Vagina (tissue), 2 donors: ENCODE data around the gene RAPGEF6.

Experiments
- POLR2A ChIP-seq, 2 donors: fragments of 450-650 bp; IDR thresholded peaks; one replicate each; pipeline ENCODE4 v1.6.1; 2017; ENCODE audit warnings: antibody characterized with exemption in 2 of 2, mild to moderate bottlenecking in 2 of 2, moderate library complexity in 2 of 2
- POLR2AphosphoS5 ChIP-seq, 2 donors: sonication (generic); formaldehyde crosslinking; IDR thresholded peaks; one replicate each; pipeline ENCODE4 v1.9.0; 2017; ENCODE audit warnings: antibody characterized with exemption in 2 of 2, mild to moderate bottlenecking in 2 of 2, low read depth in 1 of 2; ENCODE audit not compliant: insufficient read depth in 1 of 2
- TF ChIP-seq, protein P1 (sequence below), 3 experiments: fragments of 450-650 bp in 2 of 3; fragments of 200-600 bp in 1 of 3; sonication (generic) in 1 of 3; IDR thresholded peaks; one replicate each; pipeline ENCODE4 v1.5.1; 2017 to 2019; ENCODE audit warnings: antibody characterized with exemption in 3 of 3, mild to moderate bottlenecking in 2 of 3, moderate library complexity in 2 of 3

DNA sequence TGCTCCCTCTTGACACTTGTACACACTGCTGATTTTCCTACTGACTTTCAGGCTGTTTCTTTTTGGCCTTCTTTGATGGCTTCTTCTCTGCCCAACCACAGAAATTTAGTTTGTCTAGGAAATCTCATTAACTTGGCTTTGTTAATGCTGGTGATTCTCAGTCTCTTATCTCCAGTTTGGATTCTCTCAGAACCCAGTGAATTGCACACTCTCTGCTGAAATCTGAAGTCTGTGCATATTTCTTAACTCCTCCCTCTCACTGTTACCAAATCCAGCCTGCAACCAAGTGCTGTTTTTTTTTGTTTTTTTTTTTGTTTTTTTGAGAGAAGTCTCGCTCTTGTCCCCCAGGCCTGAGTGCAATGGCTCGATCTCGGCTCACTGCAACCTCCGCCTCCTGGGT lies 254.0 kb downstream of the RAPGEF6 start:
- TF ChIP-seq, protein P1, sequence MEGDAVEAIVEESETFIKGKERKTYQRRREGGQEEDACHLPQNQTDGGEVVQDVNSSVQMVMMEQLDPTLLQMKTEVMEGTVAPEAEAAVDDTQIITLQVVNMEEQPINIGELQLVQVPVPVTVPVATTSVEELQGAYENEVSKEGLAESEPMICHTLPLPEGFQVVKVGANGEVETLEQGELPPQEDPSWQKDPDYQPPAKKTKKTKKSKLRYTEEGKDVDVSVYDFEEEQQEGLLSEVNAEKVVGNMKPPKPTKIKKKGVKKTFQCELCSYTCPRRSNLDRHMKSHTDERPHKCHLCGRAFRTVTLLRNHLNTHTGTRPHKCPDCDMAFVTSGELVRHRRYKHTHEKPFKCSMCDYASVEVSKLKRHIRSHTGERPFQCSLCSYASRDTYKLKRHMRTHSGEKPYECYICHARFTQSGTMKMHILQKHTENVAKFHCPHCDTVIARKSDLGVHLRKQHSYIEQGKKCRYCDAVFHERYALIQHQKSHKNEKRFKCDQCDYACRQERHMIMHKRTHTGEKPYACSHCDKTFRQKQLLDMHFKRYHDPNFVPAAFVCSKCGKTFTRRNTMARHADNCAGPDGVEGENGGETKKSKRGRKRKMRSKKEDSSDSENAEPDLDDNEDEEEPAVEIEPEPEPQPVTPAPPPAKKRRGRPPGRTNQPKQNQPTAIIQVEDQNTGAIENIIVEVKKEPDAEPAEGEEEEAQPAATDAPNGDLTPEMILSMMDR (IDR thresholded peaks at IDR 0.05), result no peak
- TF ChIP-seq POLR2A (IDR thresholded peaks at IDR 0.05), result no peak
- TF ChIP-seq POLR2AphosphoS5 (IDR thresholded peaks at IDR 0.05; ENCODE audit: insufficient read depth in 1 of 2, low read depth in 1 of 2), result no peak
